SK-MEL-5 (cell line): Measurements from ENCODE around the gene ACSS2. TPM values are rescaled to one million over a fixed set of nuclear protein-coding genes. Genes with fewer than 3 reads are reported as not detected.
A peak's percentile ranks its signal among the peaks of the same experiment; 100 is the strongest.

ENCODE experiments used
- DNase-seq: peaks from one replicate; pipeline ENCODE4 v3.0.0-alpha.2; 2016; ENCODE audit warnings: low read depth, low spot score
- in situ Hi-C: cut with HindIII; loops from 2 replicates; pipeline ENCODE4 v1.10.0; 2016; ENCODE audit warnings: low sequenced_read_pairs, high pct_unique_total_duplicates, low pct_unique_long_range_greater_than_20kb
- total RNA-seq: library from RNA; depleted of rRNA; stranded (reverse); fragments of >200 nt; shearing (Covaris generic); gene quantifications from 2 replicates; pipeline ENCODE4 v1.2.3, GENCODE V29; 2014

ACSS2 gene
- total RNA-seq, 1 experiment from 2014 or later = 35.7 TPM

DNA sequence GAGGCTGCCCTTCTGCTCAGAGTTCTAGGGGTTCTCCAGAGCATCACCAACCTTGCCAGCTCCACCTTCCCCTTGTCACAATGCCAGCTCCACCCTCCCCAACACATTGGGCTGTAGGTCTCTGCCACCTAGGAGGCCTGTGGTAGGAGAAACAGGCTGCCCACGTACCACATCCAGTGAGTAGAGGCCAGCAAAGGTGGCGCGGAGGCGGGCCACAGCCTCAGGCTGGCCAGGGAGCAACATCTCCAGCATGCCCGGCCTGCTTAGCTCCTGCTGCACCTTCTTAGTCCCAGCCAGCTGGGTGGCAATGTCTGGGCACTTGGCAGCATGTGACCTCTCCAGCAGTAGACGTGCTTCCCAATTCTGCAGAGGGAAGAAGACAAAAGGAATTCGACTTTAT lies 55.4 kb downstream of the ACSS2 start:
- in situ Hi-C loops = no loop called here
- no peak for DNase-seq

DNA sequence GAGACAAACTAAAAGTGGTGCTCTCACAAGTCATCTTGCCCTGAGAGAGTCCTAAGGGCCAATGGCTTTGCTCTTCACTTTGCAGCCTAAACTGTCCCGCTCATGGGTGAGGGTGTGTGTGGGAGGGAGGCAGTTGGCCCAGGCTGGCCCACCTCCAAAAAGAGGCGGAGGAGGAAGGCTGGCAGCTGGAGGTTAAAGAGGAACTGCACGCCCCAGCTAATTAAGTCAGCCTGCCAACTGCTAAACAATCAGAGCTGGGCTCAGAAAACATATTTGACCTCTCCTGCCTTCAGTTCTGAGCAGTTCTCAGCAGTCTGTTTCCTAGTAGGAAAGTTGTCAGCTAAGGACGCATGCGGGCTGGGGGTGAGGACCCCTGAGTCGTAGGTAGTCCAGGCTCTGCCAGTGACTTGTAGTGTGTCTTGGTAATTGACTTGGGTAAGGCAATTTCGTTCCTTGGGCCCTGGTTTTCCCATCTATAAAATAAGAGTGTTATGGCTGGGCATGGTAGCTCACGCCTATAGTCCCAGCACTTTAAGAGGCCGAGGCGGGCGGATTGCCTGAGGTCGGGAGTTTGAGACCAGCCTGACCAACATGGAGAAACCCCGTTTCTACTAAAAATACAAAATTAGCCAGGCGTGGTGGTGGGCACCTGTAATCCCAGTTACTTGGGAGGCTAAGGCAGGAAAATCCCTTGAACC lies 62.2 kb downstream of the ACSS2 start:
- in situ Hi-C loops = no loop called here

DNA sequence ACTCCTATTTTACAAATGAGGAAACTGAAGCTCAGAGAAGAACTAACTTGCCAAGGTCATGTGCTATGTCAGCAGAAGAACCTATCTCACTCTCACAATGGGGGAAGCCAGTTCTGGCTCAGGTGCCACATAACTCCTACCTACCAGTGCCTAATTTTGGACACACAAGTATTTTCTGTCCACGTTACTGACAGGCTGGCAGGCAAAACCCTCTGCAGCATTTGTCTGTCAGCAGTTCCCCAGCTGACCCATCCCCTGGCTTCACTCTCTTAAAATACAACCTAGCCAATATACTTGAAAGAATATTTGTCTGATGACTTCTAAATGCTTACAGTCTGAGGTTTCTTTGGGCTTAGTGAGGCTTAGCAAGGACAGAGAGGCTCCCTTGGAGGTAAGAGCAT lies 63.7 kb downstream of the ACSS2 start:
- in situ Hi-C loops = no loop called here
- no peak for DNase-seq

More for the DNA sequence above, 62.2 kb downstream of the ACSS2 start:
- no peak for DNase-seq

DNA sequence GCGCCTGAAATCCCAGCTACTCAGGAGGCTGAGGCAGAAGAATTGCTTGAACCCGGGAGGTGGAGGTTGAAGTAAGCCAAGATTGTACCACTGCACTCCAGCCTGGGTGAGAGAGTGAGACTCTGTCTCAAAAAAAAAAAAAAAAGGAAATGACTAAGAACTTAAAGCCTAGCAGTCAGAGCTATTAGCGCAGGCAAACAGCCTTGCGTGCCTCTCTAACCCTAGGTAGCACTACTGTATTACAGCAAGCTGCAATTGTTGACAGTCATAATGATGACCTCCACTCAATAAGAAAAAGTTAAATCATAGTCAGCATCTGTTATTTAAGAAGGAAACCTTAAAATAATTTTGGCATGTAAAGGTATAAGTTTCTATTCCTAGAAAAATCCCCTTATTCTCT lies 64.8 kb downstream of the ACSS2 start:
- in situ Hi-C loops = no loop called here
- no peak for DNase-seq

DNA sequence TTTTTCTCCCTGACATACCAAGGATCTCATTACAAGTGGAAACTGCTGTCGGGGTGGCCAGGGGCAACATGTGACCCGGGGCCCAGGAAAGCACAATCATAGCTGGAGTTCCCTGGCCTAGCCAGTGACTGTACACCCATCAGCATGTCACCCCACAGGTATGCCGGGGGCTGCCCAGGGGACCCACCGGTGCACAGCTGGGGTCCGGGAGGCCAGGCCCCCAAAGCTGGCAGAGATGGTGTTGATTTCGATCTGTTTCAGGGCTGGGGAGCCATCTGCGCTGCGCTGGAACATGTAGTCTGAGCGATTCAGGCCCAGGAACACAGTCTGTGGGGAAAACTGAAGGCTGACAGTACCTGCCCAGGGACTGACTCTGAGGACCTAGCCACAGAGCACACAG lies 65.9 kb downstream of the ACSS2 start:
- no peak for DNase-seq
- in situ Hi-C loops = no loop called here

DNA sequence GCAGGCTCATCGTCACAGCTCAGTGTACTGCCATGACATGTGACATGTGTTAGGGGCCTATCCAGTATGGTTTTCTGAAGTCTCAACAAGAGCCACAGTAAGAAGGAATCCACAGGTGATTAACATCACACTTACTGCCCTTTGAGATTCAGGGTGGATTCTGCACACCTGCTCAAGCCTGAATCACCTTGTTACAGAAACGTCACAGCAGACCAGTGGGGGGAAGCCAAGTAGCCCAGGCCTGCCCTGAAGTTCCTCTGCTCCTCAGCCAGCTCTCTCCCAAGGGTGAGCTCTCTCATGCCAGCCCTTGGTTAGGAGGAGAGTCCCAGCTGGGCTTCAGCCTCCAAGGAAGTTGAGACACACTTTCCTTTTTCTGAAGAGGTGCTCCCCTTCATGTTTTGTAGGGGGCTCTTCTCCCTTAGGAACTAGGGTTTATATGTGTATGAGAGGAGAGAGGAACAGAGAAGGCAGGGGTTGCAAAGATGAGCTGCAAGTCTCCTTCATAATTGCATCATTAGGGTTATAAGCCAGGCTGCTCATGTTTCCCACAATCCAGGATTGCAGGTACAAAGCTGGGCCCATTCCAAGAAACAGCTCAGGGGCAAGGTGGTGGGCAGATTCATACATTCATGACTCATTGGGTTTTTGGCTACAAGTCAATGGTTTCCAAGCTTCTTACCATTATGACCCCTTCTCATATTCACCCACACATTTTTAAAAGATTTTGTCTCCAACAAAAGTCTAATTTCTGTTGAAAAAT lies 67.6 kb downstream of the ACSS2 start:
- no peak for DNase-seq

DNA sequence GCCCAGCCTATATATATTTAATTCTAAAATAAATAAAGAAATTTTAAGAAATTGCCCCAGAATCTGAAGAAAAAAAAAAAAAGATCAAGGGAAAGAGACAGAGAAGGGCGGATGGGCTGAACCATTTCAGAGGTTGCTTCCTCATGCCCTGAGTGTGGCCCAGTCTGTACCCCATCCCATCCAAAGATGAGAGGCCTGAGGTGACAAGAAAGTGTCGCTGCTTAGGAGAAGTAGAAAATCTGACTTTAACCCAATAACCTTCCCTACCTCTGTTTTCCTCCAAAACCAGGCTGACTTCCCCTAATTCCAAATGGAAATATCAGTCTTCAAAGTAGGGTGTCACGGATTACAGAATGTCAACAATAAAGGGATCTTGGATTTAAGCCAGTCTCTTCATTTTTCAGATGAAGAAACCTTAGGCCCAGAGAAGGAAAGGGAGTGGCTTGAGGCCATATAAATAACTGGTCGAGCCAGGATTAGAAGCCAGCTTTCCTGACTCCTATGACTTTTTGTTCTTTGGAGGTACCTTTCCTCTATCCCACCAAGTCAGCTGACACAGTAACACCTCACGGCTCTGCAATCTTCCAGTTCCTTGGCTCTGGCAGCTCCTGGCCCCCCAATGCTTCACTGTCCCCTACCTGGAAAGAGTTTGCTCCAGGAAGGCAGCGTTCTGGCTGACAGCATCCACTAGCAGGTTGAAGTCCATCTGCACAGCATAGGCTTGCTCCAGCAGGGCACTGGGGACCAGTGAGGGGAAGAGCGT lies 69.1 kb downstream of the ACSS2 start:
- no peak for DNase-seq
- in situ Hi-C loops = no loop called here

More for the DNA sequence above, 67.6 kb downstream of the ACSS2 start:
- in situ Hi-C loops = no loop called here

DNA sequence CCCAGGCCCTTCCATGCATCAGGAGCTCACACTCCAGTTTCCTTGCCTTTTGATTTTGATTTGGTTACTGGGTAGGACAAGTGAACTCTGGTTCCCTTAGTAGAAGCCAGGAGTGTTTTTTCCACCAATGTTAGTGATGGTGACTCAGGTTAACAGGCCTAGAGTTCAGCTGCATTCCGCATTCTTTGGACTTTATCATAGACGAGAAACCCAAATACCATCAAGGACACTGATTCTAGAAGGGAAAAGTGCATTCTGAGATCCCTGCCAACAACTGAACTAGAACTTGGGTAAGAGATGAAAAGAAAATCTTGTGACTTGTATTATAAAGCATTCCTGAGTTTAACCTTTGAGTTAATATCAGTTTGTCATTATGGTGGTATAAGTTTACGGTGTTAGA lies 70.2 kb downstream of the ACSS2 start:
- DNase-seq = no peak
- in situ Hi-C loops = no loop called here

DNA sequence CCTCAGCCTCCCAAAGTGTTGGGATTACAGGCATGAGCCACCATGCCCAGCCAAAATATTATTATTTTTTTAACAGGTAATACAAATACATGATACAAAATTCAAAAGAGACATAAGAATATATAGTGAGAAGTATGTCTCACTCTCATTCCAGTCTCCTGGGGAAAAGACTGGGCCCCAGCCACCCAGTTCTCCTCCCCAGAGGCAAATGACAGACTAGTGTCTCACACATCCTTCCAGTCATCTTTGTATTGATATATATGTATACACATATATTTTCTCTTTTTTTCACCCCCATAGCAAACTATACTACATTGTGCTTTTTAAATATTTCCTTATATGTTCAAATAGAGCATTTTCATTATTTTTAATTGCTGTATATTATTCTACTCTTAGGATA lies 70.9 kb downstream of the ACSS2 start:
- in situ Hi-C loops = no loop called here
- no peak for DNase-seq

DNA sequence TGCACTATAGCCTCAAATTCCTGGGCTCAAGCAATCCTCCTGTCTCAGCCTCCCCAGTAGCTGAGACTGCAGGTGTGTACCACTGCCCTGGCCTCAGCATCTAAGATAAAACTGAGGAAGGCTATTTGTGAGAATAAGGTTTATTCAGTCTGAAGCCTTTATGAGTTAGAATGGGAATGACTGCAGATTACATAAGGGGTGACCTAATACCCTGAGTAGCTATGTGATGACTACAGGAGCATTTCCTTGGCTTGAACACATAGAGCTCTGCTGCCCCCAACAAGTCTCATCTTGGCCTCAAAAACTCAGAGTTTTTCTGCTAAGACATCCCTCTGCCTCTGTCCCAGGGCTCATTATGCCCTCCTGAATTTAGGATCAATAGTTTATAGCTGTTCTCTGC lies 71.6 kb downstream of the ACSS2 start:
- DNase-seq = no peak

DNA sequence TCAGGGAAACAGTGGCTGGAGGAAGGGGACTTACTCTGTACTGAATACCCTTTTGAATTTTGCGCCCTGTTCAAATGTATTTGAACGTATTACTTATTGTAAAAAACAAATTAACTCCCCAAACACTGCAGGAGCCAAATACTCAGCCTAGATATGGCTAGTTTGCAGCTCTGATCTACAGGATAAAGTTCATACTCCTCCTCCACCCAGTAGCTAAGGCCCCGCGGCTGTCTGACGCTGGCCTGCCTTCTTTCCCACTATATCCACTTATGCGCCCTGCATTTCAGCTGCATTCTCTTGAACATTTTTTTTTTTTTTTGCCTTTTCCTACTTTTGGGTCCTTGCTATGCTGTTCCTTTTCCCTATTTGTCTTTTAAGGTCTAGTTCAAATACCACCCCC lies 72.7 kb downstream of the ACSS2 start:
- DNase-seq = no peak
- in situ Hi-C loops = no loop called here

More for the DNA sequence above, 71.6 kb downstream of the ACSS2 start:
- in situ Hi-C loops = no loop called here

DNA sequence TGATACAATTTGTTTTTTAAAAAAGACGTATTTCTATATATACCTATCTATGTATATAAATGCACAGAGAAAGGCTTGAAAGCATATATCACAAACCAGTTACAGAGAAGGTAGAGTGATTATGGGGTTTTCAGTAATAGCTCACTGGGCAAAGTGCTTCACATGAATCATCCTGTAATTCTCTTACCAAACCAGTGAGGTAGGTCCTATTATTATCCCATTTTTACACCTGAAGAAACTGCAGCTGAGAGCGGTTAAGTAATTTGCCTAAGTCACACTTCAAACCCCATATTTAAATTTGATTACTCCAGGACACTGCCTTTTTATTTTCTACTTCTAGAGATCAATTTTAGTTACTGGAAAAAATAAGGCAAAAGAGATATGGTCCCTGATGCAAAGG lies 74.8 kb downstream of the ACSS2 start:
- no peak for DNase-seq
- in situ Hi-C loops = no loop called here

DNA sequence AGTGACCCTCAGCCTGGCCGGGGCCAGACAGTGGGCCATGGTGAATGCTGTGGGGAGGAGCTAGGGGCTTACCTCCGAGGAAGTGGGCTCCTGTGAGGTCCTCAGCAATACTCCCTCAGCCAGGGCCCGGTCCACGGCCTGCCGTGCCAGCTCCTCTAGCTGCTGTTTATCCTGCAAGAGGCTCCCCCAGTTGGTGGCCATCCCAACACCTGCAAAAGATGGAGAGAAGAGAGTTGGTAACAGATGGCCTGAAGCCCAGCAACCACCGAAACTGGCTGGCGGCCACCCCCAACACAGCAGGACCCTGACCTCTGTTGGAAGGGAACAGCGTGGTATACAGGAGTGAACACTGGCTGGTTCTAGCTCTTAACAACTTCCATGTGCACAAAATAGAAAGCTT lies 75.2 kb downstream of the ACSS2 start:
- DNase-seq = no peak
- in situ Hi-C loops = no loop called here

DNA sequence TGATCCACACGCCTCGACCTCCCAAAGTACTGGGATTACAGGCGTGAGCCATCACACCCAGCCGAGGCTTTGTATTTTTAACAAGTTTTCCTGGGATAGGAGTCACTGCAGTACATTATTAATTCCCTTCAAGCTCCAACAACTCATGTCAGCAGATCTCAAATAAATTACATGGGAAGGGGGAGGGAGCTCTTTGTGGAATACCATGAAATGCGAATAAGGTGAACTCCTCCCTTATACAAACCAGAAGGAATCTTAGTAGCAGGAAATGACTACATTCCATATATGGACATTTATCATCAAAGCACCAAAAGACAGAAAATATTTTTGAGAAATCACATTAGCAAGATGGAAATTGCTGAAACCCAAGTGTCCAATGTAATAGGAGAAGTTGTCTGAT lies 76.3 kb downstream of the ACSS2 start:
- in situ Hi-C loops = no loop called here
- DNase-seq = no peak

DNA sequence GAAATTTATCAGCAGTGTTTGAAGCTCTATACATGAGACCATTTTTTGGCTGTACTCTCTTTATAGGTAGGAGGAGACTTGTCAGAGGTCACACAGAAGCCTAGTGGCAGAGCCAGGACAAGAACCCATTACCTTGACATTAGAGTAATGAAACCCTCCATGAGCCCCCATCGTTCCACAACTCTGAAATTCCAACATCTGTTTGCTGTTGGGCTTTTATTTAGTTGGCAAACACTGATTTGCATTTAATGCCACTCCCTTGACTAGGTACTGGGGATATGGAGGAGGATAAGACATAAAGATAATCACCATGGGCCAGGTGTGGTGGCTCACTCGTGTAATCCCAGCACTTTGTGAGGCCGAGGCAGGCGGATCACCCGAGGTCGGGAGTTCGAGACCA lies 77.5 kb downstream of the ACSS2 start:
- in situ Hi-C loops = no loop called here
- DNase-seq = no peak

DNA sequence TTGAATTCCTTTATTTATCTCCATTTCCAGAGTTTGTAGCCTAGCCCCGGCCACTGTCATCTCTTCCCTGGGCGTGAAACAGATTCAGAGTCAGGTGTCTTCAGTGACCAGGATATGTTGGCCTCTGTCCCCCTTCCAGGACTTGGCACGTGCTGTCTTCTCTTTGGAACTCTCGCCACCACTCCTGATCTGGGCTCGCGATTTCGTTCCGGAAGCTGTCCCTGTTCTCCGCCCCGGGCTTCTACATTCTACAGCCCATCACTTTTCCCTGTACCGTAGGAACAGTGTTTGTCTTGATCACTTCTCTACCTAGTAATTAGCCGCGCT lies 78.5 kb downstream of the ACSS2 start:
- in situ Hi-C loops = no loop called here
- peak; percentile 48 for DNase-seq

DNA sequence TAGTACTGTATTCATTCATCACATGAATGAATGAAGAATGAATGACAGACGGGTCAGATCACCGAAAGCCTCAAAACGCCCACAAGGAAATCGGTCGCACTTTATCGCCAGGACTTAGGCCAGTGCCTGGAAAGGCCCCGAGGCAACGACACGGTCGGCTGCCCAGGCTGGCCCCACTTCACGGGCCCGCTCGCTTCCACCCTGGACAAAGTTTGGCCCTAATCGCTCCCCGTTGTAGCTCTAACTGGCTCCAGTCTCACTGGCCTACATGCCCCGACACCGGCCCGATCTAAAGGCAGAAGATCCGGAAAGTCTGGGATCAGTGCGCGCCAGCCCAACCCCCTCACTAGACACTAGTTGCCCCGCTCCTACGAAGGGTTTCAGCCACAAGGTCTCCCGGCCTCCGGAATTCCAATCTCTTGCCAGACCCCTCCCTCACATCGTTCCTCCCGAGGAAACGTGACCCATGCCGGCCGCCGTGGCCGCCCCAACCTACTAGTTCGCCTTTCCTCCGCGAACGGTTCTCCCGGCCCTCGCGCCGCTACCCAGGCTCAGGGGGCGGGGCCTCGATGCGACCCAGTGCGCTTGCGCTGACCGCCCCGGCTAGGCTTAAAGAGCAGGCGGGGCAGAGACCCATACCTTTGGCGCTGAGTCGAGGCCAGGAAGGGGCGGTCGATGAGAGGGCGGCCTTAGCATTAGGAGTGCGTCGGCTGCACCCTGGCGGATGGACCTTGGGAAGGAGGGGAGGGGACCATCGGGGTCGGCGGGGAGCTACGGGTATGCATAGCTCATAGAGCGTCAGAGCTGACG lies 79.0 kb downstream of the ACSS2 start, which contains the start of the genes GSS and MYH7B:
Gene GSS, minus strand, starts transcription at position 576 of the 810 bp plus-strand sequence. CDS start 3,954 bp downstream, outside the sequence.
Gene MYH7B, plus strand, starts transcription at position 638 of the 810 bp plus-strand sequence. CDS start 22,138 bp downstream, outside the sequence.
- DNase-seq = peak; percentile 98
- in situ Hi-C loops = no loop called here

DNA sequence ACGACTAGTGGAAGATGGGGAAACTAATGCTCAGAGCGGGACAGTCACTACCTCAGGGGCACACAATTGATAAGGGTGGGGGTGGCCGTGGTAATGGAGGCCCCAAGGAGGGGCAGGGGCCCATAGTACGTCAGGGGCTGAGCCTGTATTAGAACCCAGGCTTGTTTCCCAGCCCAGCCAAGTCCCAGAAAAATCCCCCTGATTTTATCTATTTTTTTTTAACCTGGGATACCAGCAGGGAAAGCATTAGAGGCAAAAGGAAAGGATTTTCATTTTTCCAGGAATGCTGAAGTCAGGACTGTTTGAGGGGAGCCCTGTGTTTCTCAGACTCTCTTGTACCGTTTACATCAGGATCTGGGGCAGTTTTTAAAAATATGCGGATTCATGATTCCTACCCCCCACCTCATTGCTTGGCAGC lies 79.6 kb downstream of the ACSS2 start:
- DNase-seq = no peak
- in situ Hi-C loops = no loop called here
